HG02678 (cell line): ENCODE measurements around the gene NRCAM.

ENCODE experiments used
- ATAC-seq: cut with Tn5 transposase; IDR thresholded peaks from one replicate; pipeline ENCODE4 v1.9.1; 2021; ENCODE audit warnings: mild to moderate bottlenecking, moderate library complexity; ENCODE audit not compliant: unreplicated experiment

The NRCAM gene

GRCh38 chr7:108140671-108141070, 315.6 kb downstream of the NRCAM start:
- ATAC-seq = no peak

- no peak for ATAC-seq
Observed at GRCh38 chr7:108138911-108139310, 317.3 kb downstream of the NRCAM start.

GRCh38 chr7:108137993-108138392, 318.2 kb downstream of the NRCAM start:
- ATAC-seq = no peak

GRCh38 chr7:108137040-108137439, 319.2 kb downstream of the NRCAM start:
- no peak for ATAC-seq

- peak; percentile 29 for ATAC-seq
Observed at GRCh38 chr7:108136191-108136688, 320.0 kb downstream of the NRCAM start.

GRCh38 chr7:108135446-108136190, 320.6 kb downstream of the NRCAM start:
- ATAC-seq = peak; percentile 97

GRCh38 chr7:108134486-108134885, 321.8 kb downstream of the NRCAM start:
- ATAC-seq = no peak

- ATAC-seq = no peak
Observed at GRCh38 chr7:108132551-108133265, 323.5 kb downstream of the NRCAM start.

- ATAC-seq = no peak
Observed at GRCh38 chr7:108130261-108130660, 326.0 kb downstream of the NRCAM start, which contains the start of gene LAMB4. Gene LAMB4, minus strand, starts transcription at chr7:108130361. Its CDS starts 7,197 bp downstream, at chr7:108123164.

GRCh38 chr7:108129018-108129965, 326.9 kb downstream of the NRCAM start:
- no peak for ATAC-seq

GRCh38 chr7:108128514-108128913, 327.7 kb downstream of the NRCAM start:
- no peak for ATAC-seq

GRCh38 chr7:108127461-108127860, 328.8 kb downstream of the NRCAM start:
- ATAC-seq = no peak

- no peak for ATAC-seq
Observed at GRCh38 chr7:108124820-108125219, 331.4 kb downstream of the NRCAM start.

GRCh38 chr7:108122181-108122580, 334.1 kb downstream of the NRCAM start:
- ATAC-seq = no peak

GRCh38 chr7:108120933-108121332, 335.3 kb downstream of the NRCAM start:
- ATAC-seq = no peak

- no peak for ATAC-seq
Observed at GRCh38 chr7:108120196-108120595, 336.0 kb downstream of the NRCAM start.

GRCh38 chr7:108118959-108119358, 337.3 kb downstream of the NRCAM start:
- no peak for ATAC-seq

- ATAC-seq = peak; percentile 89
Observed at GRCh38 chr7:108114117-108114841, 342.0 kb downstream of the NRCAM start.

GRCh38 chr7:108112683-108113082, 343.6 kb downstream of the NRCAM start:
- ATAC-seq = no peak

GRCh38 chr7:108109221-108109908, 346.9 kb downstream of the NRCAM start:
- no peak for ATAC-seq
